Trophoblast cell (in vitro differentiated cells and primary cell): ENCODE measurements around the gene LDB3.

ENCODE experiments used
- DNase-seq, 2 donors: peaks; one replicate each; pipeline ENCODE4 v3.0.0-alpha.2; 2016
- H2AFZ ChIP-seq: 2 replicates; pipeline ENCODE4 v1.6.1; 2013; ENCODE audit warnings: low read length, moderate library complexity, mild to moderate bottlenecking; ENCODE audit not compliant: insufficient read depth, poor library complexity
- H2AK5ac ChIP-seq: 2 replicates; pipeline ENCODE4 v1.6.1; 2013; ENCODE audit warnings: mild to moderate bottlenecking, low read length
- H2BK120ac ChIP-seq: 2 replicates; pipeline ENCODE4 v1.6.1; 2013; ENCODE audit warnings: low read length, mild to moderate bottlenecking, moderate library complexity; ENCODE audit not compliant: insufficient read depth, poor library complexity
- H2BK12ac ChIP-seq: 2 replicates; pipeline ENCODE4 v1.6.1; 2013; ENCODE audit warnings: mild to moderate bottlenecking, low read length, moderate library complexity
- H2BK5ac ChIP-seq: 2 replicates; pipeline ENCODE4 v1.6.1; 2013; ENCODE audit warnings: low read length, low read depth, moderate library complexity, mild to moderate bottlenecking; ENCODE audit not compliant: poor library complexity
- H3K14ac ChIP-seq: 2 replicates; pipeline ENCODE4 v1.6.1; 2013; ENCODE audit warnings: mild to moderate bottlenecking, low read length
- H3K18ac ChIP-seq: 2 replicates; pipeline ENCODE4 v1.6.1; 2013; ENCODE audit warnings: mild to moderate bottlenecking, low read length
- H3K23ac ChIP-seq: 2 replicates; pipeline ENCODE4 v1.6.1; 2013; ENCODE audit warnings: low read length
- H3K27ac ChIP-seq: 2 replicates; pipeline ENCODE4 v1.5.1; 2013; ENCODE audit warnings: low read depth, mild to moderate bottlenecking, inconsistent platforms, low read length, moderate library complexity
- H3K27me3 ChIP-seq: 2 replicates; pipeline ENCODE4 v1.6.1; 2013; ENCODE audit warnings: inconsistent platforms, mild to moderate bottlenecking, low read length, moderate library complexity; ENCODE audit not compliant: insufficient read depth
- H3K36me3 ChIP-seq, 2 experiments: 1 replicate in 1 of 2; 2 replicates in 1 of 2; pipeline ENCODE4 v1.6.1; 2013; ENCODE audit warnings: low read length in 2 of 2, mild to moderate bottlenecking in 2 of 2, moderate library complexity in 1 of 2; ENCODE audit not compliant: insufficient read depth in 2 of 2, control insufficient read depth in 1 of 2
- H3K4ac ChIP-seq: 2 replicates; pipeline ENCODE4 v1.6.1; 2013; ENCODE audit warnings: low read depth, mild to moderate bottlenecking, low read length, moderate library complexity
- H3K4me1 ChIP-seq, 2 experiments: 1 replicate in 1 of 2; 2 replicates in 1 of 2; pipeline ENCODE4 v1.6.1; 2013; ENCODE audit warnings: low read length in 2 of 2, mild to moderate bottlenecking in 2 of 2, moderate library complexity in 1 of 2; ENCODE audit not compliant: insufficient read depth in 2 of 2, control insufficient read depth in 1 of 2
- H3K4me2 ChIP-seq: 2 replicates; pipeline ENCODE4 v1.6.1; 2013; ENCODE audit warnings: inconsistent platforms, mild to moderate bottlenecking, low read length, moderate library complexity
- H3K4me3 ChIP-seq: 2 replicates; pipeline ENCODE4 v1.5.1; 2013; ENCODE audit warnings: mild to moderate bottlenecking, low read depth, low read length, inconsistent platforms
- H3K79me1 ChIP-seq: one replicate; pipeline ENCODE4 v1.6.1; 2013; ENCODE audit warnings: low read length
- H3K79me2 ChIP-seq: 2 replicates; pipeline ENCODE4 v1.6.1; 2013; ENCODE audit warnings: low read length, mild to moderate bottlenecking; ENCODE audit not compliant: control insufficient read depth, insufficient read depth, poor library complexity
- H3K9ac ChIP-seq: 2 replicates; pipeline ENCODE4 v1.6.1; 2013; ENCODE audit warnings: mild to moderate bottlenecking, low read length
- H3K9me3 ChIP-seq: 2 replicates; pipeline ENCODE4 v1.6.1; 2013; ENCODE audit warnings: low read depth, mild to moderate bottlenecking, control low read depth, inconsistent platforms, low read length; ENCODE audit not compliant: insufficient read depth
- H4K12ac ChIP-seq: 2 replicates; pipeline ENCODE4 v1.6.1; 2013; ENCODE audit warnings: low read depth, mild to moderate bottlenecking, low read length, moderate library complexity
- H4K8ac ChIP-seq: 2 replicates; pipeline ENCODE4 v1.6.1; 2013; ENCODE audit warnings: low read depth, mild to moderate bottlenecking, low read length, moderate library complexity
- H4K91ac ChIP-seq: one replicate; pipeline ENCODE4 v1.6.1; 2013; ENCODE audit warnings: low read depth, mild to moderate bottlenecking, low read length, moderate library complexity
- WGBS: extraction: QIAGEN DNeasy Blood & Tissue Kit; methylation state at CpG from one replicate; pipeline ENCODE4 v1.1.7; 2013; ENCODE audit warnings: missing lambda C conversion rate; ENCODE audit not compliant: insufficient read length, insufficient coverage; ENCODE audit errors: extremely low coverage; 5-methylcytosine and 5-hydroxymethylcytosine counted together

LDB3 gene

GRCh38 chr10:86681722-86682386 lies 13.5 kb downstream of the LDB3 start:
- WGBS: no CpG with 5 or more reads among the region's 22 CpGs

GRCh38 chr10:86682675-86683074 lies 14.4 kb downstream of the LDB3 start:
- no CpG with 5 or more reads among the region's 2 CpGs for WGBS

More at GRCh38 chr10:86681722-86682386, 13.5 kb downstream of the LDB3 start:
- peaks cover 0 to 3% of the 10 kb centered on the region in 2 experiments for H3K4me1 ChIP-seq
- no peak overlapping the region for H3K4me3 ChIP-seq
- no peak overlapping the region for H2BK120ac ChIP-seq
- H3K27ac ChIP-seq: no peak overlapping the region
- H3K79me2 ChIP-seq: no peaks in the 10 kb centered on the region
- H3K4ac ChIP-seq: no peak overlapping the region
- H4K91ac ChIP-seq: no peak overlapping the region
- no peaks in the 10 kb centered on the region for H3K36me3 ChIP-seq
- no peaks in the 10 kb centered on the region for H3K79me1 ChIP-seq
- H2BK5ac ChIP-seq: no peak overlapping the region
- H3K4me2 ChIP-seq: no peak overlapping the region
- H3K9ac ChIP-seq: no peak overlapping the region
- no peaks in the 10 kb centered on the region for H3K27me3 ChIP-seq
- H3K23ac ChIP-seq: no peak overlapping the region
- no peak overlapping the region for H2BK12ac ChIP-seq
- H2AFZ ChIP-seq: no peak overlapping the region
- H3K9me3 ChIP-seq: no peaks in the 10 kb centered on the region
- no peak overlapping the region for H4K12ac ChIP-seq
- H3K14ac ChIP-seq: no peak overlapping the region
- no peak overlapping the region for H4K8ac ChIP-seq
- H3K18ac ChIP-seq: no peak overlapping the region
- DNase-seq: no peak
- H2AK5ac ChIP-seq: no peak overlapping the region

GRCh38 chr10:86684331-86685097 lies 16.2 kb downstream of the LDB3 start:
- H3K27ac ChIP-seq: no peak overlapping the region
- no peak overlapping the region for H2BK5ac ChIP-seq
- no peaks in the 10 kb centered on the region for H3K36me3 ChIP-seq
- DNase-seq: peak in 1 of 2 donors; percentile 11
- H2BK12ac ChIP-seq: no peak overlapping the region
- H3K4ac ChIP-seq: no peak overlapping the region
- no peaks in the 10 kb centered on the region for H3K27me3 ChIP-seq
- H3K79me2 ChIP-seq: no peaks in the 10 kb centered on the region
- H3K79me1 ChIP-seq: no peaks in the 10 kb centered on the region
- no peak overlapping the region for H4K12ac ChIP-seq
- H2AFZ ChIP-seq: no peak overlapping the region
- no peak overlapping the region for H2AK5ac ChIP-seq
- H2BK120ac ChIP-seq: no peak overlapping the region
- no CpG with 5 or more reads among the region's 9 CpGs for WGBS
- H3K14ac ChIP-seq: no peak overlapping the region
- no peak overlapping the region for H3K4me2 ChIP-seq
- no peaks in the 10 kb centered on the region for H3K9me3 ChIP-seq
- H4K8ac ChIP-seq: no peak overlapping the region
- no peak overlapping the region for H3K23ac ChIP-seq
- H4K91ac ChIP-seq: no peak overlapping the region
- H3K4me1 ChIP-seq: peaks cover 0 to 3% of the 10 kb centered on the region in 2 experiments
- H3K4me3 ChIP-seq: no peak overlapping the region
- no peak overlapping the region for H3K18ac ChIP-seq
- H3K9ac ChIP-seq: no peak overlapping the region

More at GRCh38 chr10:86682675-86683074, 14.4 kb downstream of the LDB3 start:
- H4K91ac ChIP-seq: no peak overlapping the region
- no peaks in the 10 kb centered on the region for H3K79me1 ChIP-seq
- no peaks in the 10 kb centered on the region for H3K27me3 ChIP-seq
- no peak for DNase-seq
- no peak overlapping the region for H3K4me2 ChIP-seq
- H4K8ac ChIP-seq: no peak overlapping the region
- no peak overlapping the region for H4K12ac ChIP-seq
- H3K27ac ChIP-seq: no peak overlapping the region
- H3K14ac ChIP-seq: no peak overlapping the region
- no peak overlapping the region for H2BK120ac ChIP-seq
- no peak overlapping the region for H2AFZ ChIP-seq
- H3K23ac ChIP-seq: no peak overlapping the region
- H2BK12ac ChIP-seq: no peak overlapping the region
- H3K9ac ChIP-seq: no peak overlapping the region
- H3K9me3 ChIP-seq: no peaks in the 10 kb centered on the region
- no peaks in the 10 kb centered on the region for H3K79me2 ChIP-seq
- no peaks in the 10 kb centered on the region for H3K36me3 ChIP-seq
- H3K4ac ChIP-seq: no peak overlapping the region
- no peak overlapping the region for H2AK5ac ChIP-seq
- no peak overlapping the region for H3K18ac ChIP-seq
- H3K4me1 ChIP-seq: peaks cover 0 to 3% of the 10 kb centered on the region in 2 experiments
- no peak overlapping the region for H2BK5ac ChIP-seq
- no peak overlapping the region for H3K4me3 ChIP-seq

- Histone ChIP-seq H3K36me3 (no peaks in the 10 kb centered on the region), H3K4me3 (no peak overlapping the region), H2BK12ac (no peak overlapping the region), H3K79me2 (no peaks in the 10 kb centered on the region), H3K4me1 (peaks cover 0 to 3% of the 10 kb centered on the region in 2 experiments), H2AFZ (no peak overlapping the region), H3K27me3 (no peaks in the 10 kb centered on the region), H4K8ac (no peak overlapping the region), H4K91ac (no peak overlapping the region), H3K23ac (no peak overlapping the region), H3K9me3 (no peaks in the 10 kb centered on the region), H3K4ac (no peak overlapping the region), H3K79me1 (no peaks in the 10 kb centered on the region), H3K4me2 (no peak overlapping the region), H2BK120ac (no peak overlapping the region), H3K9ac (no peak overlapping the region), H3K27ac (no peak overlapping the region), H2BK5ac (no peak overlapping the region), H4K12ac (no peak overlapping the region), H2AK5ac (no peak overlapping the region), H3K14ac (no peak overlapping the region), H3K18ac (no peak overlapping the region)
- DNase-seq: no peak
- no CpG with 5 or more reads among the region's 9 CpGs for WGBS
These were observed 17.1 kb downstream of the LDB3 start for GRCh38 chr10:86685416-86685815.
